Liver (tissue), 3 donors: ENCODE measurements around the gene ETS2.

Source experiments
- RAD21 ChIP-seq, 2 donors: IDR thresholded peaks; 2 replicates each; pipeline ENCODE4 v1.6.1; 2016; ENCODE audit warnings: antibody characterized with exemption in 2 of 2, mild to moderate bottlenecking in 2 of 2
- TF ChIP-seq, protein P1 (sequence below): IDR thresholded peaks from 2 replicates; pipeline ENCODE4 v1.6.1; 2016; ENCODE audit warnings: antibody characterized with exemption
- TF ChIP-seq, protein P2 (sequence below): fragments of 150-350 bp; IDR thresholded peaks from 2 replicates; pipeline ENCODE4 v1.5.1; 2017; ENCODE audit warnings: improper control_type of control experiment, low read depth, low read length; ENCODE audit not compliant: missing input control
- donor health status: healthy.
- donor health status: healthy.

- TF ChIP-seq, protein P1, sequence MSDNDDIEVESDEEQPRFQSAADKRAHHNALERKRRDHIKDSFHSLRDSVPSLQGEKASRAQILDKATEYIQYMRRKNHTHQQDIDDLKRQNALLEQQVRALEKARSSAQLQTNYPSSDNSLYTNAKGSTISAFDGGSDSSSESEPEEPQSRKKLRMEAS: no peak
- TF ChIP-seq RAD21 (IDR thresholded peaks at IDR 0.05): no peak
- TF ChIP-seq, protein P2, sequence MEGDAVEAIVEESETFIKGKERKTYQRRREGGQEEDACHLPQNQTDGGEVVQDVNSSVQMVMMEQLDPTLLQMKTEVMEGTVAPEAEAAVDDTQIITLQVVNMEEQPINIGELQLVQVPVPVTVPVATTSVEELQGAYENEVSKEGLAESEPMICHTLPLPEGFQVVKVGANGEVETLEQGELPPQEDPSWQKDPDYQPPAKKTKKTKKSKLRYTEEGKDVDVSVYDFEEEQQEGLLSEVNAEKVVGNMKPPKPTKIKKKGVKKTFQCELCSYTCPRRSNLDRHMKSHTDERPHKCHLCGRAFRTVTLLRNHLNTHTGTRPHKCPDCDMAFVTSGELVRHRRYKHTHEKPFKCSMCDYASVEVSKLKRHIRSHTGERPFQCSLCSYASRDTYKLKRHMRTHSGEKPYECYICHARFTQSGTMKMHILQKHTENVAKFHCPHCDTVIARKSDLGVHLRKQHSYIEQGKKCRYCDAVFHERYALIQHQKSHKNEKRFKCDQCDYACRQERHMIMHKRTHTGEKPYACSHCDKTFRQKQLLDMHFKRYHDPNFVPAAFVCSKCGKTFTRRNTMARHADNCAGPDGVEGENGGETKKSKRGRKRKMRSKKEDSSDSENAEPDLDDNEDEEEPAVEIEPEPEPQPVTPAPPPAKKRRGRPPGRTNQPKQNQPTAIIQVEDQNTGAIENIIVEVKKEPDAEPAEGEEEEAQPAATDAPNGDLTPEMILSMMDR: no peak
These were observed 12.6 kb downstream of the ETS2 start for GRCh38 chr21:38818325-38818723.
